GM06990 (cell line): ENCODE data around the gene BUB1B.

ENCODE experiments used
- DNase-seq: peaks from one replicate; pipeline ENCODE4 v3.0.0-alpha.2; 2011; ENCODE audit not compliant: insufficient read length; ENCODE audit errors: extremely low read depth
- H3K27me3 ChIP-seq: replicated peaks from 2 replicates; pipeline ENCODE4 v1.6.0; 2011; ENCODE audit warnings: low read length; ENCODE audit not compliant: control insufficient read depth, insufficient read depth
- H3K36me3 ChIP-seq: 2 replicates; pipeline ENCODE4 v1.5.1; 2011; ENCODE audit warnings: low read length; ENCODE audit not compliant: control insufficient read depth, insufficient read depth
- H3K4me3 ChIP-seq: replicated peaks from 2 replicates; pipeline ENCODE4 v1.5.1; 2011; ENCODE audit warnings: low read depth, mild to moderate bottlenecking, control low read depth, low read length
- TF ChIP-seq, protein P1 (sequence below): IDR thresholded peaks from 2 replicates; pipeline ENCODE4 v1.5.1; 2011; ENCODE audit warnings: low read length, control low read depth, mild to moderate bottlenecking, inconsistent platforms; ENCODE audit not compliant: insufficient read depth, poor library complexity, severe bottlenecking

Gene BUB1B

DNA sequence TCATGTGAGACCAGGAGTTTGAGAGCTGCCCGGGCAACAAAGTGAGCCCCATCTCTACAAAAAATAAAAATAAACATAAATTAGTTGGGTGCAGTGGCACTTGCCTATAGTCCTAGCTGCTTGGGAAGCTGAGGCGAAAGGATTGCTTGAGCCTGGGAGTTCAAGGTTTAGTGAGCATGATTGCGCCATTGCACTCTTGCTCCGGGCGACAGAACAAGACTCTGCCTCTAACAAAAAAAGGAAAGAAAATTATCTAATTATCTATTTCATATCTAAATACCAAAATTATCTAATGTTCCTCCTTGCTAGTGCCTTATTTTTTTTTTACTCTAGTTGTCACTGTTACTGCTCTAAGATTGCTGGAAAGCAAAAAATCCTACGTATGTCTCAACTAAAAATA lies 61.3 kb downstream of the BUB1B start:
- TF ChIP-seq, protein P1, sequence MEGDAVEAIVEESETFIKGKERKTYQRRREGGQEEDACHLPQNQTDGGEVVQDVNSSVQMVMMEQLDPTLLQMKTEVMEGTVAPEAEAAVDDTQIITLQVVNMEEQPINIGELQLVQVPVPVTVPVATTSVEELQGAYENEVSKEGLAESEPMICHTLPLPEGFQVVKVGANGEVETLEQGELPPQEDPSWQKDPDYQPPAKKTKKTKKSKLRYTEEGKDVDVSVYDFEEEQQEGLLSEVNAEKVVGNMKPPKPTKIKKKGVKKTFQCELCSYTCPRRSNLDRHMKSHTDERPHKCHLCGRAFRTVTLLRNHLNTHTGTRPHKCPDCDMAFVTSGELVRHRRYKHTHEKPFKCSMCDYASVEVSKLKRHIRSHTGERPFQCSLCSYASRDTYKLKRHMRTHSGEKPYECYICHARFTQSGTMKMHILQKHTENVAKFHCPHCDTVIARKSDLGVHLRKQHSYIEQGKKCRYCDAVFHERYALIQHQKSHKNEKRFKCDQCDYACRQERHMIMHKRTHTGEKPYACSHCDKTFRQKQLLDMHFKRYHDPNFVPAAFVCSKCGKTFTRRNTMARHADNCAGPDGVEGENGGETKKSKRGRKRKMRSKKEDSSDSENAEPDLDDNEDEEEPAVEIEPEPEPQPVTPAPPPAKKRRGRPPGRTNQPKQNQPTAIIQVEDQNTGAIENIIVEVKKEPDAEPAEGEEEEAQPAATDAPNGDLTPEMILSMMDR, result no peak
- H3K36me3 ChIP-seq, result peaks cover 4% of the 10 kb centered on the region; the same call in 1 of the 2 replicates
- H3K27me3 ChIP-seq, result no peaks in the 10 kb centered on the region

DNA sequence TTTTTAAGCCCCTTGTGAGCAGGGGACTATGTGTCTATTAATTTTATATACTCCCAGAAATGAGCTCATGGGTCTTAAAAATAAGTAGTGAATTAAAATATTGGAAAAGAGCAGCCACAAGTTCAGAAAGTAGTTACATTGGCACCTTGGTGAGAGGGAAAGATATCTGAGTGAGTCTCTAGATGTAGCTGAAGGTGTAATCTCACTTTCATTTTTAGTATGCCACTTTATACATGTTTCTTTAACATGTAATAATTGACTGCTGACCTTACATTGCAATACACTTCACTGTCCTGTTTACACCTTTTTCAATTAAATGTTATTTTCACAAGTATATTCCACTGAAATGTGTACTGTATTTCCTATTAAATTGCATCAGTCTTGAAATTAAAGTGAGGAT lies 65.9 kb downstream of the BUB1B start:
- Histone ChIP-seq H3K4me3 (no peak overlapping the region), H3K27me3 (no peaks in the 10 kb centered on the region), H3K36me3 (peaks cover 17% of the 10 kb centered on the region)
- TF ChIP-seq, protein P1, result no peak
- no peak for DNase-seq

More for the DNA sequence above, 61.3 kb downstream of the BUB1B start:
- no peak for DNase-seq
- no peak overlapping the region for H3K4me3 ChIP-seq

DNA sequence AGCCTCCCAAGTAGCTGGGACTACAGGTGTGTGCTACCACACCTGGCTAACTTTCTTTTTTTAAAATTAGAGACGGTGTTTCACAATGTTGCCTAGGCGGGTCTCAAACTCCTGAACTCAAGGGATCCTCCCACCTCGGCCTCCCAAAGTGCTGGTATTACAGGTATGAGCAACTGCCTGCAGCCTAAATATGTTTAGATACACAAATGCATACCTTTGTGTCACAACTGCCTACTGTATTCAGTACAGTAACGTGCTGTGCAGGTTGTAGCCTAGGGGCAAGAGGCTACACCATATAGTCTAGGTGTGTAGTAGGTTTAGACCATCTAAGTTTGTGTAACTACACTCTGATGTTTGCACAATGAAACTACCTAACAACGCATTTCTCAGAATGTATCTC lies 68.4 kb downstream of the BUB1B start:
- Histone ChIP-seq H3K4me3 (no peak overlapping the region), H3K36me3 (peaks cover 16% of the 10 kb centered on the region), H3K27me3 (no peaks in the 10 kb centered on the region)
- TF ChIP-seq, protein P1, result no peak
- no peak for DNase-seq

DNA sequence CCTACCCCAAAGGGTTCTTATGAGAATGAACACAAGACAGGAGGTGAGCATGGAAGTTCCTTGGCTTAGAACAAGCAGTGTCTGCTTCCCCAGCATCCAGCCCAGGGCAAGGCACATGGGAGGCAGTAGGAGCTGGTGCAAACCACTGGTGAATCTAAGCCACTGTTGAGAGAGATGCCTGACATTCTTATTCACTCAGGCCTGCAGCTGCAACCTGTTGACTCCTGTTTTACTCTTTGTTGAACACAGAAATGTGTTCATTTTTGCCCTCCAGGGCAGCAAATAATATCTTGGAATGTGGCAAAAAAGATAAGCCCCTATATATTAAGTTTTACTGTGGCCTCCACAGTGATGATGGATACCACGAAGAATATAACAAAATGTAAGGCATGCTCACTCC lies 69.1 kb downstream of the BUB1B start:
- no peak for DNase-seq
- Histone ChIP-seq H3K36me3 (peaks cover 16% of the 10 kb centered on the region), H3K27me3 (no peaks in the 10 kb centered on the region), H3K4me3 (no peak overlapping the region)
- TF ChIP-seq, protein P1, result no peak

DNA sequence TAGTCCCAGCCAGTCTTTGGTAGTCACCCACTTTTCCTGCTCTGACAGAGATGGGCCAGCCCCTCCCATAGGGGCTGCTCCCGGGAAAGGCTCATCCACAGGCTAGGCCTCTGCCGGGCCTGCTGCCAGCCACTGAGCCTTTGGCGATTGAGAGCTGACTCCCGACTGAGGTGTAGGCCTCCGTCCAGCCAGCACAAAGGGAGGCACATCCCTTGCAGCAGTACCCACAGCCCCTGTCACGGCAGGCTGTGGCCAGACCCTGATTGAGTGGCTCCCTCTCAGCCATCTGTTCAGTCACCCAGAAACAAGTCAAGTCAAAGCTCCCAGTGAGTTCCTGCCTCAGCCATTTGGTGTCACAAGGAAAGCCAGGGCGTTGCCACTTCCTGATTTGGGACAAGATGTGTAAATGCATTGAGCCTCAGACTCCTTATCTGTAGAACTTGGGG lies 71.8 kb downstream of the BUB1B start:
- no peaks in the 10 kb centered on the region for H3K27me3 ChIP-seq
- TF ChIP-seq, protein P1, result no peak
- H3K4me3 ChIP-seq, result no peak overlapping the region
- DNase-seq, result no peak
- peaks cover 11% of the 10 kb centered on the region for H3K36me3 ChIP-seq
